HEK293 (cell line): Measurements from ENCODE around the gene IL3.

Source experiments
- HOXC10 ChIP-seq: sonication (generic); formaldehyde crosslinking; IDR thresholded peaks from 2 replicates; pipeline ENCODE4 v1.8.1; 2023; ENCODE audit warnings: mild to moderate bottlenecking, missing genetic modification reagents
- MYNN ChIP-seq: fragments of 450-650 bp; formaldehyde crosslinking; IDR thresholded peaks from 2 replicates; pipeline ENCODE4 v1.5.1; 2016; ENCODE audit warnings: missing biosample characterization, missing genetic modification characterization, borderline replicate concordance
- ZBTB8A ChIP-seq: fragments of 450-650 bp; formaldehyde crosslinking; IDR thresholded peaks from 2 replicates; pipeline ENCODE4 v1.5.1; 2016; ENCODE audit warnings: missing biosample characterization, missing genetic modification characterization
- ZNF221 ChIP-seq: fragments of 450-650 bp; formaldehyde crosslinking; IDR thresholded peaks from 2 replicates; pipeline ENCODE4 v1.5.1; 2017; ENCODE audit warnings: missing biosample characterization, missing genetic modification characterization, borderline replicate concordance
- ZNF433 ChIP-seq: fragments of 450-650 bp; formaldehyde crosslinking; IDR thresholded peaks from 2 replicates; pipeline ENCODE4 v1.5.1; 2016; ENCODE audit warnings: missing biosample characterization, missing genetic modification characterization, low read depth
- TF ChIP-seq, protein P1 (sequence below): fragments of 450-650 bp; formaldehyde crosslinking; IDR thresholded peaks from 2 replicates; pipeline ENCODE4 v1.5.1; 2016; ENCODE audit warnings: missing biosample characterization, missing genetic modification characterization
- TF ChIP-seq, protein P2 (sequence below): fragments of 450-650 bp; formaldehyde crosslinking; IDR thresholded peaks from 2 replicates; pipeline ENCODE4 v1.5.1; 2016; ENCODE audit warnings: missing biosample characterization, missing genetic modification characterization
- TF ChIP-seq, protein P3 (sequence below): fragments of 450-650 bp; formaldehyde crosslinking; IDR thresholded peaks from 2 replicates; pipeline ENCODE4 v1.5.1; 2016; ENCODE audit warnings: missing biosample characterization, missing genetic modification characterization
- TF ChIP-seq, protein P4 (sequence below): fragments of 450-650 bp; formaldehyde crosslinking; IDR thresholded peaks from 2 replicates; pipeline ENCODE4 v1.5.1; 2016; ENCODE audit warnings: missing biosample characterization, missing genetic modification characterization

DNA sequence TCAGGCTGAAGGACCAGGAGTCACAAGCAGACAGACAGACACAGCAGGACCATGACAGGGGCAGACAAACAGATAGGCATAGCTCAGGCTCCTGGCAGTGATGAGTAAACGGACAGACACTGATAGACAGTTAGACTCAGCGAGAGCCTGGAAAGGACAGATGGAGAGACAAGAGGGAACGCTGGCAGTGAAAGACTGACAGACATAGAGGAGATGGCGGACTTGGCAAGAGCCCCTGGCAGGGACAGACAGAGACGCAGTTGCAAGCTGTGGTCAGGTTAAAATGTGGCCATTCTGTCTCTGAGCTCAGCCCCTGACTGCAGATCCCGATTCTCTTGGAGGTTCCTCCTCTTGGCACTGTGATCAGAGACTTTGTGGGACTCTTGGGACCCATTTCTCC is 26.7 kb downstream of the IL3 start:
- TF ChIP-seq ZBTB8A (tag by site-specific recombination) (no peak), ZNF433 (tag by site-specific recombination) (no peak), ZNF221 (tag by site-specific recombination) (no peak), MYNN (tag by site-specific recombination) (no peak), HOXC10 (CRISPR knock-in tag) (no peak)
- TF ChIP-seq, protein P1, sequence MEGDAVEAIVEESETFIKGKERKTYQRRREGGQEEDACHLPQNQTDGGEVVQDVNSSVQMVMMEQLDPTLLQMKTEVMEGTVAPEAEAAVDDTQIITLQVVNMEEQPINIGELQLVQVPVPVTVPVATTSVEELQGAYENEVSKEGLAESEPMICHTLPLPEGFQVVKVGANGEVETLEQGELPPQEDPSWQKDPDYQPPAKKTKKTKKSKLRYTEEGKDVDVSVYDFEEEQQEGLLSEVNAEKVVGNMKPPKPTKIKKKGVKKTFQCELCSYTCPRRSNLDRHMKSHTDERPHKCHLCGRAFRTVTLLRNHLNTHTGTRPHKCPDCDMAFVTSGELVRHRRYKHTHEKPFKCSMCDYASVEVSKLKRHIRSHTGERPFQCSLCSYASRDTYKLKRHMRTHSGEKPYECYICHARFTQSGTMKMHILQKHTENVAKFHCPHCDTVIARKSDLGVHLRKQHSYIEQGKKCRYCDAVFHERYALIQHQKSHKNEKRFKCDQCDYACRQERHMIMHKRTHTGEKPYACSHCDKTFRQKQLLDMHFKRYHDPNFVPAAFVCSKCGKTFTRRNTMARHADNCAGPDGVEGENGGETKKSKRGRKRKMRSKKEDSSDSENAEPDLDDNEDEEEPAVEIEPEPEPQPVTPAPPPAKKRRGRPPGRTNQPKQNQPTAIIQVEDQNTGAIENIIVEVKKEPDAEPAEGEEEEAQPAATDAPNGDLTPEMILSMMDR = no peak
- TF ChIP-seq, protein P2, sequence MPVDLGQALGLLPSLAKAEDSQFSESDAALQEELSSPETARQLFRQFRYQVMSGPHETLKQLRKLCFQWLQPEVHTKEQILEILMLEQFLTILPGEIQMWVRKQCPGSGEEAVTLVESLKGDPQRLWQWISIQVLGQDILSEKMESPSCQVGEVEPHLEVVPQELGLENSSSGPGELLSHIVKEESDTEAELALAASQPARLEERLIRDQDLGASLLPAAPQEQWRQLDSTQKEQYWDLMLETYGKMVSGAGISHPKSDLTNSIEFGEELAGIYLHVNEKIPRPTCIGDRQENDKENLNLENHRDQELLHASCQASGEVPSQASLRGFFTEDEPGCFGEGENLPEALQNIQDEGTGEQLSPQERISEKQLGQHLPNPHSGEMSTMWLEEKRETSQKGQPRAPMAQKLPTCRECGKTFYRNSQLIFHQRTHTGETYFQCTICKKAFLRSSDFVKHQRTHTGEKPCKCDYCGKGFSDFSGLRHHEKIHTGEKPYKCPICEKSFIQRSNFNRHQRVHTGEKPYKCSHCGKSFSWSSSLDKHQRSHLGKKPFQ = no peak
- TF ChIP-seq, protein P3, sequence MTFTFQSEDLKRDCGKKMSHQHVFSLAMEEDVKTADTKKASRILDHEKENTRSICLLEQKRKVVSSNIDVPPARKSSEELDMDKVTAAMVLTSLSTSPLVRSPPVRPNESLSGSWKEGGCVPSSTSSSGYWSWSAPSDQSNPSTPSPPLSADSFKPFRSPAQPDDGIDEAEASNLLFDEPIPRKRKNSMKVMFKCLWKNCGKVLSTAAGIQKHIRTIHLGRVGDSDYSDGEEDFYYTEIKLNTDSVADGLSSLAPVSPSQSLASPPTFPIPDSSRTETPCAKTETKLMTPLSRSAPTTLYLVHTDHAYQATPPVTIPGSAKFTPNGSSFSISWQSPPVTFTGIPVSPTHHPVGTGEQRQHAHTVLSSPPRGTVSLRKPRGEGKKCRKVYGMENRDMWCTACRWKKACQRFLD (tag by site-specific recombination) = no peak
- TF ChIP-seq, protein P4, sequence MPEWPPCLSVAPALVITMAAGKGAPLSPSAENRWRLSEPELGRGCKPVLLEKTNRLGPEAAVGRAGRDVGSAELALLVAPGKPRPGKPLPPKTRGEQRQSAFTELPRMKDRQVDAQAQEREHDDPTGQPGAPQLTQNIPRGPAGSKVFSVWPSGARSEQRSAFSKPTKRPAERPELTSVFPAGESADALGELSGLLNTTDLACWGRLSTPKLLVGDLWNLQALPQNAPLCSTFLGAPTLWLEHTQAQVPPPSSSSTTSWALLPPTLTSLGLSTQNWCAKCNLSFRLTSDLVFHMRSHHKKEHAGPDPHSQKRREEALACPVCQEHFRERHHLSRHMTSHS (tag by site-specific recombination) = no peak
